ENCODE measurements around the gene C1orf167.

C1orf167 gene

GRCh38 chr1:11728126-11728806, 33.7 kb upstream of the C1orf167 start:
- Histone ChIP-seq H3K4me3 (ENCODE audit: low read length) (no peak overlapping the region), H3K27ac (ENCODE audit: low read length) (no peak overlapping the region)

GRCh38 chr1:11729155-11729497, 32.9 kb upstream of the C1orf167 start:
- H3K27me3 ChIP-seq (ENCODE audit: insufficient read depth, low read length), result no peaks in the 10 kb centered on the region
- H3K4me1 ChIP-seq (ENCODE audit: insufficient read depth, low read length), result peaks cover 22% of the 10 kb centered on the region
- H3K9me3 ChIP-seq (ENCODE audit: insufficient read depth, low read depth, low read length), result no peaks in the 10 kb centered on the region
- H3K36me3 ChIP-seq (ENCODE audit: insufficient read depth, low read depth, low read length), result no peaks in the 10 kb centered on the region
- H3K27ac ChIP-seq (ENCODE audit: low read length), result no peak overlapping the region
- H3K4me3 ChIP-seq (ENCODE audit: low read length), result no peak overlapping the region
- no peak overlapping the region for H3K9ac ChIP-seq (ENCODE audit: low read depth, low read length)

More at GRCh38 chr1:11728126-11728806, 33.7 kb upstream of the C1orf167 start:
- H3K9me3 ChIP-seq (ENCODE audit: insufficient read depth, low read depth, low read length), result no peaks in the 10 kb centered on the region
- H3K9ac ChIP-seq (ENCODE audit: low read depth, low read length), result no peak overlapping the region
- H3K27me3 ChIP-seq (ENCODE audit: insufficient read depth, low read length), result no peaks in the 10 kb centered on the region
- H3K4me1 ChIP-seq (ENCODE audit: insufficient read depth, low read length), result peaks cover 22% of the 10 kb centered on the region
- no peaks in the 10 kb centered on the region for H3K36me3 ChIP-seq (ENCODE audit: insufficient read depth, low read depth, low read length)

- Histone ChIP-seq H3K9me3 (ENCODE audit: insufficient read depth, low read depth, low read length) (no peaks in the 10 kb centered on the region), H3K4me1 (ENCODE audit: insufficient read depth, low read length) (peaks cover 22% of the 10 kb centered on the region), H3K27ac (ENCODE audit: low read length) (no peak overlapping the region), H3K4me3 (ENCODE audit: low read length) (no peak overlapping the region), H3K9ac (ENCODE audit: low read depth, low read length) (no peak overlapping the region), H3K36me3 (ENCODE audit: insufficient read depth, low read depth, low read length) (no peaks in the 10 kb centered on the region), H3K27me3 (ENCODE audit: insufficient read depth, low read length) (no peaks in the 10 kb centered on the region)
These were observed 32.2 kb upstream of the C1orf167 start for GRCh38 chr1:11729498-11730428.

- Histone ChIP-seq H3K4me1 (ENCODE audit: insufficient read depth, low read length) (peaks cover 19% of the 10 kb centered on the region), H3K27ac (ENCODE audit: low read length) (no peak overlapping the region), H3K4me3 (ENCODE audit: low read length) (no peak overlapping the region), H3K9me3 (ENCODE audit: insufficient read depth, low read depth, low read length) (no peaks in the 10 kb centered on the region), H3K27me3 (ENCODE audit: insufficient read depth, low read length) (no peaks in the 10 kb centered on the region), H3K9ac (ENCODE audit: low read depth, low read length) (no peak overlapping the region), H3K36me3 (ENCODE audit: insufficient read depth, low read depth, low read length) (no peaks in the 10 kb centered on the region)
These were observed 31.5 kb upstream of the C1orf167 start for GRCh38 chr1:11730429-11730891.

GRCh38 chr1:11731691-11732283, 30.2 kb upstream of the C1orf167 start:
- H3K9me3 ChIP-seq (ENCODE audit: insufficient read depth, low read depth, low read length), result no peaks in the 10 kb centered on the region
- peak overlapping the region; percentile 51 for H3K4me3 ChIP-seq (ENCODE audit: low read length)
- peaks cover 14% of the 10 kb centered on the region for H3K4me1 ChIP-seq (ENCODE audit: insufficient read depth, low read length)
- peak overlapping the region; percentile 30; the same call in 1 of the 2 replicates for H3K9ac ChIP-seq (ENCODE audit: low read depth, low read length)
- H3K27ac ChIP-seq (ENCODE audit: low read length), result no peak overlapping the region
- H3K36me3 ChIP-seq (ENCODE audit: insufficient read depth, low read depth, low read length), result no peaks in the 10 kb centered on the region
- no peaks in the 10 kb centered on the region for H3K27me3 ChIP-seq (ENCODE audit: insufficient read depth, low read length)

GRCh38 chr1:11733306-11733705, 28.7 kb upstream of the C1orf167 start:
- Histone ChIP-seq H3K4me1 (ENCODE audit: insufficient read depth, low read length) (peaks cover 26% of the 10 kb centered on the region), H3K36me3 (ENCODE audit: insufficient read depth, low read depth, low read length) (no peaks in the 10 kb centered on the region), H3K27me3 (ENCODE audit: insufficient read depth, low read length) (no peaks in the 10 kb centered on the region), H3K9me3 (ENCODE audit: insufficient read depth, low read depth, low read length) (no peaks in the 10 kb centered on the region), H3K9ac (ENCODE audit: low read depth, low read length) (no peak overlapping the region), H3K4me3 (ENCODE audit: low read length) (no peak overlapping the region), H3K27ac (ENCODE audit: low read length) (no peak overlapping the region)

- H3K36me3 ChIP-seq (ENCODE audit: insufficient read depth, low read depth, low read length), result 0 out of 2 replicates have a peak, but pooled peaks cover 5% of the 10 kb centered on the region
- H3K4me3 ChIP-seq (ENCODE audit: low read length), result peak overlapping the region; percentile 95
- H3K27ac ChIP-seq (ENCODE audit: low read length), result no peak overlapping the region
- H3K27me3 ChIP-seq (ENCODE audit: insufficient read depth, low read length), result no peaks in the 10 kb centered on the region
- H3K9ac ChIP-seq (ENCODE audit: low read depth, low read length), result peak overlapping the region; percentile 91; the same call in 1 of the 2 replicates
- no peaks in the 10 kb centered on the region for H3K9me3 ChIP-seq (ENCODE audit: insufficient read depth, low read depth, low read length)
- peaks cover 18% of the 10 kb centered on the region for H3K4me1 ChIP-seq (ENCODE audit: insufficient read depth, low read length)
These were observed 26.5 kb upstream of the C1orf167 start for GRCh38 chr1:11735531-11735853.

- Histone ChIP-seq H3K4me1 (ENCODE audit: insufficient read depth, low read length) (peaks cover 18% of the 10 kb centered on the region), H3K9me3 (ENCODE audit: insufficient read depth, low read depth, low read length) (no peaks in the 10 kb centered on the region), H3K36me3 (ENCODE audit: insufficient read depth, low read depth, low read length) (0 out of 2 replicates have a peak, but pooled peaks cover 5% of the 10 kb centered on the region), H3K27me3 (ENCODE audit: insufficient read depth, low read length) (no peaks in the 10 kb centered on the region), H3K27ac (ENCODE audit: low read length) (peak within 1 kb of the TSS; percentile 98), H3K4me3 (ENCODE audit: low read length) (peak within 1 kb of the TSS; percentile 95), H3K9ac (ENCODE audit: low read depth, low read length) (peak within 1 kb of the TSS; percentile 91)
These were observed 25.9 kb upstream of the C1orf167 start, which contains the start of gene AGTRAP for GRCh38 chr1:11735854-11736745. TSS of gene AGTRAP (plus strand) at chr1:11736136. CDS start at chr1:11736209, 73 bp downstream.

GRCh38 chr1:11736746-11737639, 25.0 kb upstream of the C1orf167 start:
- Histone ChIP-seq H3K9me3 (ENCODE audit: insufficient read depth, low read depth, low read length) (no peaks in the 10 kb centered on the region), H3K9ac (ENCODE audit: low read depth, low read length) (peak overlapping the region; percentile 91), H3K4me3 (ENCODE audit: low read length) (peak overlapping the region; percentile 95), H3K27ac (ENCODE audit: low read length) (peak overlapping the region; percentile 98), H3K36me3 (ENCODE audit: insufficient read depth, low read depth, low read length) (0 out of 2 replicates have a peak, but pooled peaks cover 5% of the 10 kb centered on the region), H3K4me1 (ENCODE audit: insufficient read depth, low read length) (peaks cover 13% of the 10 kb centered on the region), H3K27me3 (ENCODE audit: insufficient read depth, low read length) (no peaks in the 10 kb centered on the region)

GRCh38 chr1:11738096-11738495, 23.9 kb upstream of the C1orf167 start:
- Histone ChIP-seq H3K36me3 (ENCODE audit: insufficient read depth, low read depth, low read length) (0 out of 2 replicates have a peak, but pooled peaks cover 5% of the 10 kb centered on the region), H3K9me3 (ENCODE audit: insufficient read depth, low read depth, low read length) (no peaks in the 10 kb centered on the region), H3K9ac (ENCODE audit: low read depth, low read length) (peak overlapping the region; percentile 91; the same call in 1 of the 2 replicates), H3K27me3 (ENCODE audit: insufficient read depth, low read length) (no peaks in the 10 kb centered on the region), H3K4me3 (ENCODE audit: low read length) (no peak overlapping the region), H3K4me1 (ENCODE audit: insufficient read depth, low read length) (peaks cover 11% of the 10 kb centered on the region), H3K27ac (ENCODE audit: low read length) (peak overlapping the region; percentile 41)

Measured in iPS-20b (cell line).